Activated T-helper 1 cell treated with Interleukin-2 at 50 U/mL for 16 hours (primary cell): ENCODE results near the gene SLC16A6.
"Not testable (repeated sequence)": the region's sequence is repeated elsewhere in the genome, so short reads cannot be mapped to it uniquely, and the experiment has no call there.

Experiments used
- DNase-seq: peaks from one replicate; pipeline ENCODE4 v3.0.0-alpha.2; 2020; ENCODE audit warnings: low read depth

The SLC16A6 gene

DNA sequence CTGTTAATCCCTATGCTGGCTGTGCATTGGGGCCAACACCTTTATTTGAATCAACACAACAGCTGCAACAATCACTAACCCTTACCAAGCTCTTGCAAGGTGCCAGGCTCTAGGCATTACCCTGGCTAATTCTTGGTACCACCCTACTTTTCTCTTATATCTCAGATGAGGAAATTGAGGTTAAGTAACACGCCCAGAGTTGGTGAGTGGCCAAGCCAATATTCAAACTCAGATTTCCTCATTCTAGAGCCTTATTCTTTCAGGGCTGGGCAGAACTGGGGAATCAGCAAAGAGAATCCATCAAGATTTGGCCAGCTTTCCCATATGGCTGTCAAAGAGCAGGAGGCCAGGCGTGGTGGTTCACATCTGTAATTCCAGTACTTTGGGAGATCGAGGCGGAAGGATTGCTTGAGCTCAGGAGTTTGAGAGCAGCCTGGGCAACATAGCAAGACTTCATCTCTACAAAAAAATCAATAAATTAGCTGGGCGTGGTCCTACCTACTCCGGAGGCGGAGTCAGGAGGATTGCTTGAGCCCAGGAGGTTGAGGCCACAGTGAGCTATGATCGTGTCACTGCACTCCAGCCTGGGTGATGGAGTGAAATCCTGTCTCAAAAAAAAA is 24.1 kb upstream of the SLC16A6 start:
- DNase-seq, result no peak

DNA sequence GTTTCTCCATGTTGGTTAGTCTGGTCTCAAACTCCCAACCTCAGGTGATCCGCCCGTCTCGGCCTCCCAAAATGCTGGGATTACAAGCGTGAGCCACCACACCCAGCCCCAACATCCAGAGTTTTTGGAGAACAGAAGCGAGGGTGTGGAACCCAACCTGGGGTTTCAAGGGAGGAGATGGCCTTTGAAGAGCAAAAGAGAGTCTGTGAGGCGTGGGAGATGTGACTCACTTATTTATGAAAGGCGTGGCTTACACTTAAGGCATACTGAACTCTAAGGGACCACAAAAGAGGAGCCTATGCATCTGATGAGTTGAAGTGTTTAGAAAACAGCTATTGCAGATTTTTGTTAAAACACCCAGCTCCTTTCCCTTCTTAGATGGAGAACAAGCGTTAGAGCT is 19.2 kb upstream of the SLC16A6 start:
- DNase-seq, result no peak

DNA sequence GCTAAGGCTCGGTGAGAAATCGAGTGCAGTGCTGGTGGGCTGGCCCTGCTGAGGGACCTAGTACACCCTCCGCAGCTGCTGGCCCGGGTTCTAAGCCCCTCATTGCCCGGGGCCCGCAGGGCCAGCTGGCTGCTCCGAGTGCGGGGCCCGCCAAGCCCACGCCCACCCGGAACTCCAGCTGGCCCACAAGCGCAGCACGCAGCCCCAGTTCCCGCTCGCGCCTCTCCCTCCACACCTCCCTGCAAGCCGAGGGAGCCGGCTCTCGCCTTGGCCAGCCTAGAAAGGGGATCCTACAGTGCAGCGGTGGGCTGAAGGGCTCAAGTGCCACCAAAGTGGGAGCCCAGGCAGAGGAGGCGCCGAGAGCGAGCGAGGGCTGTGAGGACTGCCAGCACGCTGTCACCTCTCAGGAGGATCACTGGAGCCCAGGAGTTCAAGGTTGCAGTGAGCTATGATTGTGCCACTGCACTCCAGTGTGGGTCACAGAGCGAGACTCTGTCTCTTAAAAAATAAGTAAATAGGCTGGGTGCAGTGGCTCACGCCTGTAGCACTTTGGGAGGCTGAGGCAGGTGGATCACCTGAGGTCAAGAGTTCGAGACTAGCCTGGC is 18.2 kb upstream of the SLC16A6 start:
- not testable (repeated sequence) for DNase-seq

DNA sequence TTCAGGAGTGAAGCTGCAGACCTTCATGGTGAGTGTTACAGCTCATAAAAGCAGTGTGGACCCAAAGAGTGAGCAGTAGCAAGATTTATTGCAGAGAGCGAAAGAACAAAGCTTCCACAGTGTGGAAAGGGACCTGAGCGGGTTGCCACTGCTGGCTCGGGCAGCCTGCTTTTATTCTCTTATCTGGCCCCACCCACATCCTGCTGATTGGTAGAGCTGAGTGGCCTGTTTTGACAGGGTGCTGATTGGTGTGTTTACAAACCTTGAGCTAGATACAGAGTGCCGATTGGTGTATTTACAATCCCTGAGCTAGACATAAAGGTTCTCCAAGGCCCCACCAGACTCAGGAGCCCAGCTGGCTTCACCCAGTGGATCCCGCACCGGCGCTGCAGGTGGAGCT is 17.6 kb upstream of the SLC16A6 start:
- DNase-seq, result not testable (repeated sequence)

DNA sequence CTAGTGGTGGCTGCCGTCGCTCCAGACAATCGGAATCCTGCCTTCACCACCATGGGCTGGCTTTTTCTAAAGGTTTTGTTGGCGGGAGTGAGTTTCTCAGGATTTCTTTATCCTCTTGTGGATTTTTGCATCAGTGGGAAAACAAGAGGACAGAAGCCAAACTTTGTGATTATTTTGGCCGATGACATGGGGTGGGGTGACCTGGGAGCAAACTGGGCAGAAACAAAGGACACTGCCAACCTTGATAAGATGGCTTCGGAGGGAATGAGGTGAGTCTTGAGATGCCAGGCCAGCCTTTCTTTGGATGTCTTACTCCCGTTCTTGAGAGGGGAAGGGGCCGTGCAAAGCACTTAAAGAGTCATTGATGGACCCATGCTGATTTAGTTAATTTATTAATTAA is 16.5 kb upstream of the SLC16A6 start:
- DNase-seq, result no peak

DNA sequence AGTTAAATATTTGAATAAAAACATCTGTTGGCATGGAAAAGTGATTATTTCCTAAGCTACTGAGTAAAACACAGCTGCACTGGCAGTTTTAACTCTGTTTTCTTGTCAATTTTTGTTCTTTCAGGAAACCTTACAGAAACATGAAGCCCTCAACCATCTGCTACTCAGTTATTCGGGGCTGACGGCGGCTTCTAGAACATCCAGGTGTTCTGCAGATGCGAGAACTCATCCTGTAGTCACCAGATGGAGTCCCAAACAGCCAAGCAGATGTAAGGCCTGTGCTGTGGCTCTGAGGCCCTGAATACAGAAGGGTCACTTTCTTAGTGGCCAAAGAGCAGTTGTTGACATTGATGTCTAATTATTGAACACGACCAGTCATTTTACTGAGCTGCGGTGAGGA is 15.9 kb upstream of the SLC16A6 start:
- DNase-seq, result no peak

DNA sequence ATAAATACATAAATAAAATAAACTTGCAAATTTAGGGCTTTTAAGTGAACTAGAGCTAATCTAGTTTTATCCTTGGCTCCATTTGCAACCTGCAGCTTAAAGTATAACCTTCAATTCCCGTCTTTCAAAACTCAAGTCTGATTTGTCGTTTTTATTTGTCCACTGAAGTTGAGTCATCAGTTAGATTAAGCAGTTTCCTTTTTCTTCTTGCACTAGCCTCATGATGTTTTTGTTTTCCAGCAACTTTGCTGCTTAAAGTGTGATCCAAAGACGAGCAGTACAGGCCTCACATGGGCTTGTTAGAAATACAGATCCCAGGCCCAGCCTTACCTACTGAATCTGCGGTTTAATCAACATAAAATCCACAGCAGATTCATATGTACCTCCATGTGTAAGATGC is 14.2 kb upstream of the SLC16A6 start:
- DNase-seq, result no peak

DNA sequence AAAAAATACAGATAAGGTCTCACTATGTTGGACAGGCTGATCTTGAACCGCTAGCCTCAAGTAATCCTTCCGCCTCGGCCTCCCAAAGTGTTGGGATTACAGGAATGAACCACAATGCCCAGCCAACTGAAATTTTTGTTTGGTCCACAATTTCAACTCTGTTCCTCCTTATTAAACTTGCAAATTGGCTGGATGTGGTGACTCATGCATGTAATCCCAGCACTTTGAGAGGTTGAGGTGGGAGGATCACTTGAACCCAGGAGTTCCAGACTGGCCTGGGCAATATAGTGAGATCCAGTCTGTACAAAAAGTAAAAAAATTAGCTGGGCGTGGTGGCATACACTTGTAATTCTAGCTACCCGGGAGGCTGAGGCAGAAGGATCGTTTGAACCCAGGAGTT is 13.8 kb upstream of the SLC16A6 start:
- no peak for DNase-seq

DNA sequence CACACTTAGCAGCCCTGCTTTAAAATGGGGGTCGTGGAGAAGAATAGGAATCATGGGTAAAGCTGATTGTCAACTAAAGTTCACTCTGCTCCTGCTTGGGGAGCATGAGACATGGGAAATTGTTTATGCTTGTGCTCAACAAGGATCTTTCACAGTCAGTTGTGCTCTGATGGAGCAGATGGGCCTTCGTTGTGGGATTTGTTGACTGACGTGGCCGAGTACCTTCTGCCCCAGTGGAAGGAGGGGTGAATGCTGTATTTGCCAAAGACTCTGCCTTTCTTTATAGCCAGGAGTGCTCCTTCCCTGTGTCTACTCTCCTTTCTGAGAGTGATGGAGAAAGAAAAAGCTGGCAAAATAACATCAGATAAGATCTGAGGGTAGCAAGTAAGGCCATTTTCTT is 11.7 kb upstream of the SLC16A6 start:
- no peak for DNase-seq

DNA sequence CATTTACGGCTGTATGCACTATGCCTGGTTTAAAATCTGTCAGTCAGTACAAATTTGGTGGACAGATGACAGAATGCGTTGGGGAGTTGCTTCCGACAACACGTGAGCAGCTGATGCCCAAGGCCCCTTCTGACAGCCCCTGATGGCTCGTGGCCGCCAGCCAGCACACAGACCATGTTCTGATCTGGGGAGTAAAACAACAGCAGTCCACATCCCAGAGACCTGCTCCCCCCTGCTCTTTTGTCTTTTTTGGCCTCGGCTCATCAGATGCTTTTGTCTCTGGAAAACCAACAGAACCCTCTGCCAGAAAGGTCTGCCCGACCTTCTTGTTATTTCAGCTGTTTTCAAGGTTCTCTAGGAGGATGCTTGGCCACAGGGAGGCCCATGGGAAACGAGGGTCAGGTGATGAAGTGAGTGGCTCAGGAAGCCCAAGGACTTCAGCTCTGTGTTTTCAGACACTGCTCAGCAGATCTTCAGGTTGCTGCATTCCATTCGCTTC is 11.2 kb upstream of the SLC16A6 start:
- no peak for DNase-seq

DNA sequence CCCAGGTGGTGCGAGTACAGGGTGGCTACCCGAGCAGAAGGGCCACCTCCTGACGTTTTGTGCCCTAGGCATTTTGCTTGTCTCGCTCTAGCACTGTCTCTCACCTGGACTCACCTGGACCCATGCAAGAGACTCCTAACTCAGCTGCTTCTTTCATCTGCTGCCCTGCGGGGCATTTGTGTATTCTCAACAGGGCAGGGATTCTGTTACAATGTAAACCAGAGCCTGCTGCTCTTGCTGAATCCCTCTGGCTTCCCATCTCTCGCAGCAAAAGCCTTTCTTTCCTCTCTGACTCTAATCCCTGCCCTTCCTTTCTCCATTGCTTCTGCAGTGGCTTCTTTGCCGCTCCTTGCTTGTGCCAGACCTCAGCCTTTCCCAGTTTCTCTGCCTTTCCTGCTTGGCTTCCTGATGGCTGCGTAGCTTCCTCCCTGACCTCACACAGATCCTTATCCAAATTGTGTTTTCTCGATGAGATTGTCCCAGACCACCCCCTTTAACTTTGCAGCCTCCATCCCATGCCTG is 10.6 kb upstream of the SLC16A6 start:
- DNase-seq, result no peak

DNA sequence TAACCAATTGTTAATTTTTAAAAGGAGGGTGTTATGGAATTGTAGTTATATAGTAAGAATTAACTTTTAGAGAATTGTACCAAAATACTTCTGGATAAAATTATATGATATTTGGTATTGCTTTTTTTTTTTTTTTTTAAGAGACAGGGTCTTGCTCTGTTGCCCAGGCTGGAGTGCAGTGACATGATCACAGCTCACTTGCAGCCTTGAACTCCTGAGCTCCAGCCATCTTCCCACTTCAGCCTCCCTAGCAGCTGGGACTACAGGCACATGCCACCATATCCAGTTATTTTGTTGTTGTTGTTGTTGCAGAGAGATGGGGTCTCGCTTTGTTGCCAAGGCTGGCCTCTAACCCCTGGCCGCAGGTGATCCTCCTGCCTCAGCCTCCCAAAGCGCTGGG is 8.9 kb upstream of the SLC16A6 start:
- DNase-seq, result no peak

DNA sequence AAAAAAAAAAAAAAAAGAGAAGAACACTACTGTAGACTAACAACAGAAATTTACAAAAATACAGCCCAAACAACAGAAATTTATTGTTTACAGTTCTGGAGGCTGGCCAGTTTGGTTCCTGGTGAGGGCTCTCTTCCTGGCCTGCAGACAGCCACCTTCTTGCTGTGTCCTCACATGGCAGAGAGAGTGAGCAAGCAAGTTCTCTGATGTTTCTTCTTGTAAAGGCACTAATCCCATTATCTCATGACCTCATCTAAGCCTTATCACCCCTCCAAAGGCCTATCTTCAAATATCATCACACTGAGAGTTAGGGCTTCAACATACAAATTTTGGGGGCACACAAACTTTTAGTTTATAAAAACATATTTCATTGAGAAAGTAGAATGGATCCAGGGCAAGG is 7.7 kb upstream of the SLC16A6 start:
- DNase-seq, result no peak

DNA sequence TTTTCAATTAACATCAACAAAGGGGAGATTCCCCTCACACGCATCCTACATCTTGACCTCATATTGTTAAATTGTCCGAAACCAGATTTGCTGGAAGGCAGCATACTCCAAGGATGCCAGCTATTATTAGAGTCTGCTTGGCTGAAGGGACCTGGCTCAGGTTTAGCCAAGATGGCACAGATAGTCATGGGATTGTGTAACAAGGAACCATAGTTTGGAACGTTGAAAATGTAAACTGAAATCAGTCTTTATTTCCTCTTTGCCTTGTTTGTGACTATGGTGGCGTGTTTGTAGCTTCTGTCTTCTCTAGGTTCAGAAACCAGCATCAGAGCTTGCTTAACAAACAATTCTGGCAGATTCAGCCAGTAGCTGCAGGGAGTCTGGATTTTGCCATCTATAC is 6.3 kb upstream of the SLC16A6 start:
- no peak for DNase-seq

DNA sequence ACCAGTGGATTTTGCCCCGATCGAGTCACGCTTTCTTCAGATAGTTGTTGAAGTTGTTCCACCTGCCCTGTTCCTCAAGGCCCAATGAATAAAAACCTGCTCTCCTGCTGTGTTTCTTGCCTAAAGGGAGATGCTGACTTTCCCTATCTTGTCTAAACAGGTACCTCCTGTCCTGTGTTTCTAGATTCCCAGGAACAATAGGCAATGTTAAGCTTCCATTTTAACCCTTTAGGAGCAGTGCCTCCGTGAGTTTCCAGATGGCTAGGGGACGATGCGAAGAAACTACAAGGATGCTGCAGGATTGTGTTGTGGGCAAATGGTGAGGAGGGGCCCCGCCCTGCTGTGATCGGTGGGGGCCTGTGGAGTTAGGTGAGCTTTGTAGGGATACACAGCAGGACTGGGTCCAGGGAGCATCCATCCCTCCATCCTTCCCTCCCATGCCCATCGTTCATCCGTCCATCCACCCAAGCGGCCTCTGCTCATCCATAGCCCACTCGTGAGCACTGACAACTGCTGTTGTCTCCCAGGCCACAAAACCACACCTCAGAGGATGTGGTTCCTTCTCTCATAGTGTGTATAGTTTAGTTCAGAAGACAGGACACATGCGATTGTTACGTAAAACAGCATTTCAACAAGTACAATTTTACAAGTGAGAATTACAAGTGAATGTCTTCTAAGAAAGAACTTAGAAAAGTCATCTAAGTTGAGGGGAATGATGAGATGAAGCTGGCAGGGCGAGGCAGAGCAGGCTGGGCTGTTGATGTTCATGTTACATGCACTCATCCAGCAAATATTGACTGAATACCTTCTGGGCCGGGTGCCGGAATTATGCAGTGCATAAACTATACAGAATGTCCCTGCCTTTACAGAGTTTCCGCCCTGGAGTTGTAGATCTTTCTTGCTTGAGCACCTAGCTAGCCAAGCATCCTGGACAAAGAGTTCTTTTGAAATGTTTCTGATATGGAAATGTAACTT is 5.6 kb upstream of the SLC16A6 start:
- peak; percentile 38 for DNase-seq

DNA sequence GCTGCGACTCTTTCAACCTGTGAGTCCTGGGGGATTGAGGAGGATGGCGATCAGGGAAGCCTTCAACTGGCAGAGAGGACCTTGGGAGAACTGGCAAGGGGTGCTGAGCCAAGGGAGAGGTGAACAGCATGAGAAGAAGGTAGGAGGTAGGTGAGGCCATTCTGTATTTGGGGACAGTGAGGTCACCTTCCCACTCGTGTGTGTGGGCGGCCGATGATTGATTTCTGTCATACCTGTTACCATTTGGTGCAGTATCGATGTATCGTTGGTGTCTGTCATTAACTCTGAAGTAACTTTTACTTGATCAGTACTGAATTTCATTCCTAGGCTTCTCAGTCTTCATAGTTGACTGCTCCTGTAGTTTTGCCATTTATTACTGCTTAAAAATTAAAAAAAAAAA is 4.2 kb upstream of the SLC16A6 start:
- no peak for DNase-seq

DNA sequence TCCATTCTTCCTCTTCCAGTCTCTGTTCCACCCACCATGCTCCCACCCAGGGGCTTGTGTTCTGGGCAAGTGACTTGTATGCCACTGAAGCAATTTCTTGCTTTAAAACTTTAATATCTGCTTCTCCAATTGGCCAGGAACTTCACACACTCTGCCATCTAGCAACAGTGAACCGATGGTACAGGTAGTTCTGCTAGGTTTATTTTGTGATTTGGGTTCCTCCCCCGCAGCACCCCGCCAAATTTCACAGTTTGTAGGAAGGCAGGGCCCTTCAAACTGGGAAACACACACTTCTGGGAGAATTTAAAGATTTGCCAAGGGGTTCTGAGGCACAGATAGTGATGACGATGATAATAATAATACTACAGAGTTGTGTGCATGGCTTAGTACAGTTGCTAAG is 3.7 kb upstream of the SLC16A6 start:
- DNase-seq, result no peak

DNA sequence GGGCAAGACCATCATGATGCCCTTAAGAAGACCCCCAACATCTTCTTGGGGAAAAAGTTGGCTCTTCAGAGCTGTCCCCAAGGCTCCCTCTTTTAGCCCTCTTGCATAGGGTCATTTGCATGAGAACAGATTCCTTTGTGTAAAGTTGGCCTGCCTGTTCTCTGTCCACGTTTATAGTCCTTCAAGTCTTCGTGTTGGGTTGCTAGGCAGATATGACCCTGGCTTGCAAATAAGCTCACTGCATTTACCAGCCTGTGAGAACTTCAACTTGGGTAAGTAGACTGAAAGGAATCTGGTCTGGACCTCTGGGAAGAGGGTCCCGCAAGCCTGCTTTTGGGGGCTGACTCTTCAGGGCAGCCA is 3.2 kb upstream of the SLC16A6 start:
- no peak for DNase-seq

DNA sequence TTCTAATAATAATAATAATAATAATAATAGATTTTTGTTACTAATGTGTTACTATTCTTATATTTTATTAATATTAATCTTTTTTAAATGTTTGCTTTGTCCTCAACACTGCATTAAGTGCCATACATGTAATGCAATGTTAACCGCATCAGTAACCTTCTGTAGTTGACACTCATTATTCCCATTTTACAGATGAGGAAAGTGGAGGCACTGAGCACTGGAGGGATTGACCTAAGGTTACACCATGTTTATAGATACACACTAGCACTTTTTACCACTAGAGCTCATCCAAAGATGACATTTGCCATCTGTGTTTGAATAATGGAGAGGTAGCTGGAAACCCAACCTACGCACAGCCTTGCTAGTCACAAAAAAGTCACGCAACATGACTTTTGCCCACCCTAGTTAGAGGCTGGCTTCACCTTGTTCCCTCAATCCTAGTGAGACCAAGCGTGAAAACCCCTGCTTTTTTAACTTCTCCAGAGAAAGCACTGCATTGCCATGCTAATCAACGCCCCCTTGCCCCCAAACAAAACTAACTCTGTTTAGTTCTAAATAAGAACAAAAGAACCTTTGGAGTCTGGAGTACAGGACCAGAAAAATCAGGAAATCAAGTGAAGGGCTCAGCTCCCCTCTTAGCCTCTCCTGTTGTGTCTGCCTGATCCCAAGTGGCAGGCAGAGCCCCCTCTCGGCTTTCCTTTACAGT is 2.7 kb upstream of the SLC16A6 start:
- no peak for DNase-seq

DNA sequence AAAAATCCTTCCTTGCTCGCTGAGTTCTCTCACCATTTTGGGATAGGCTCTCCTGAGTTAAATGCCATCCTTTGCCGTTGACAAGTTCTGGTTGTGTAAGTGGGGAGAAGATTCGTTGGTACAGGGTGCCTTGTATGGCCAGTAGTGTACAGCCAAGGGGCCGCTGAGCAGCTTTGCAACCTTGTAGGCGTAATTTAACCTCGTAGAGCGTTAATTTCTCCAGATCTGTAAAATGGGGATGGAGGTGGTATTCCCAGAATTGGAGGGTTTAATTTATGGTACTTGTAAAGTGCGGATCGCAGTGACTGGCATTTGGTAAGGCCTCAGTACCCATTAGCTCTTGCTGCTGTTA is 1.7 kb upstream of the SLC16A6 start:
- DNase-seq, result no peak

DNA sequence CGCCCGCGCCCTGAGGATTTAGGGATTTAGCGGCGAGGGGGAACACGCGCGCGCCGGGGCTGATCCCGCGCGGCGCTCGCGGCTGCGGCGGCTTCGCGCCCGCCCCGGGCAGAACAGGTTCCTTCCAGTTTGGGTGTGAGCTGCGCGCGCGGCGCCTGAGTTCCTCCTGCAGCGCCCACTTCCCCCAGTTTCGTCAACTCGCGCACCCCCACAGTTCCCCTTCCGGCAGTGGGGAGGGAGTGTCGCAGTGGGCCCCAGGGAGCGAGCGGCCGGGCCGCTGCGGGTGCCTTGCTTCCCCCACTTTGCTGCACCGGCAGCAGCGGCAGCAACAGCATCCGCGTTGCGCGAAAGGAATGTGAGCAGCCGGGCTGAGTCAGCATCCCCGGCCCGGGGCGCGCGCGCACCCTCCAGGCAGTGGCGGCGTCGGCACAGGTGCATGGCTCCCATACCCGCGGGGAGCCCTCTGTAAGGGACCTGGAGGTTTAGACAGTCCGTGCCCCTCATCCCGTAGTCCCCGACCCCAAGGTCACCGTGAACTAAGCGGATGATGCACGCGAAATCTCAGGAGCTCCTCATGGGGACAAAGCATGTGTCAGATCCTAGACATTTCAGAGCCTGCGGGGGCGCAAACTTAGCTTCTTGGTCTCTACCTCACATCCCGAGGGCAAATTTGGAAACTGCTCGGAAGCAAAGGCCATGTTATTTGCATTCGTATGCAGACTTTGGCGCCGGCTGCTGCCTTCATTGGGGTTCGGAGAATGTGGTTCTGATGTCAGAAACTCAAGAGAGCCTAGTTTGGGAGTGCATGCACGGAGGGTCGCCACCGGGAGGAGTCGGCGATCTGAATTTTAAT is 1.1 kb upstream of the SLC16A6 start:
- DNase-seq, result peak; percentile 91
